Astrocyte of the hippocampus (primary cell): ENCODE results near the gene DAPK3.
"Not testable (repeated sequence)": the region's sequence is repeated elsewhere in the genome, so short reads cannot be mapped to it uniquely, and the experiment has no call there.

Source experiments
- DNase-seq: peaks from one replicate; pipeline ENCODE4 v3.0.0; 2011; ENCODE audit warnings: low read depth, low spot score

The DAPK3 gene

GRCh38 chr19:3979289-3979673 is 8.4 kb upstream of the DAPK3 start:
- no peak for DNase-seq

GRCh38 chr19:3978145-3978544 is 7.2 kb upstream of the DAPK3 start:
- DNase-seq = no peak

- no peak for DNase-seq
Measured at GRCh38 chr19:3977242-3978143, 6.6 kb upstream of the DAPK3 start.

GRCh38 chr19:3976495-3977241 is 5.8 kb upstream of the DAPK3 start:
- peak; percentile 85 for DNase-seq

- no peak for DNase-seq
Measured at GRCh38 chr19:3975637-3976087, 4.8 kb upstream of the DAPK3 start.

- no peak for DNase-seq
Measured at GRCh38 chr19:3975144-3975543, 4.2 kb upstream of the DAPK3 start.

GRCh38 chr19:3970313-3970807 is 539 bp downstream of the DAPK3 start:
- DNase-seq = no peak

- peak; percentile 90 for DNase-seq
Measured at GRCh38 chr19:3969435-3970312, 1.2 kb downstream of the DAPK3 start.

GRCh38 chr19:3968556-3969434 is 2.1 kb downstream of the DAPK3 start:
- DNase-seq = peak; percentile 99

GRCh38 chr19:3967983-3968382 is 2.9 kb downstream of the DAPK3 start:
- not testable (repeated sequence) for DNase-seq

- no peak for DNase-seq
Measured at GRCh38 chr19:3966051-3967017, 4.6 kb downstream of the DAPK3 start.

- DNase-seq = no peak
Measured at GRCh38 chr19:3964256-3965194, 6.4 kb downstream of the DAPK3 start.

- no peak for DNase-seq
Measured at GRCh38 chr19:3963458-3964255, 7.2 kb downstream of the DAPK3 start.

GRCh38 chr19:3961007-3961406 is 9.9 kb downstream of the DAPK3 start:
- DNase-seq = no peak

GRCh38 chr19:3959766-3960131 is 11.2 kb downstream of the DAPK3 start:
- no peak for DNase-seq

- no peak for DNase-seq
Measured at GRCh38 chr19:3958836-3959765, 11.8 kb downstream of the DAPK3 start.
